HG03159 (cell line): ENCODE results near the gene SFTPB.

ENCODE experiments used
- ATAC-seq: cut with Tn5 transposase; IDR thresholded peaks from one replicate; pipeline ENCODE4 v1.9.1; 2021; ENCODE audit warnings: mild to moderate bottlenecking, moderate library complexity; ENCODE audit not compliant: unreplicated experiment

SFTPB gene

GRCh38 chr2:85703329-85703728, 35.3 kb upstream of the SFTPB start:
- no peak for ATAC-seq

GRCh38 chr2:85702800-85703199, 34.8 kb upstream of the SFTPB start:
- no peak for ATAC-seq

DNA sequence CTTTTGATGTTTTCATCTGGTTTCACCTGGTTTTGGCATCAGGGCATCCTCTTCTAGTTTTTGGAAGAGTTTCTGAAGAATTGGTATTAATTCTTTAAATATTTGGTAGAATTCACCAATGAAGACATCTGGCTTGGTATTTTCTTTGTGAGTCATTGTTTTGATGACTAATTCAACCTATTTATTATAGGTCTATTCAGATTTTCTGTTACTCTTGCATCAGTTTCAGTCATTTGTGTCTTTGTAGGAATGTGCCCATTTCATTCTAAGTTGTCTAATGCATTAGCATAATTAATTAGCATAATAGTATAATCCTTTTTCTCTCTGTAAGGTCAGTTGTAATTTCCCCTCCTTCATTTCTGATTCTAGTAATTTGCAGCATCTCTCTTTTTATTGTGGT, 34.2 kb upstream of the SFTPB start:
- ATAC-seq: no peak

- ATAC-seq: no peak
Observed at GRCh38 chr2:85699325-85699724, 31.3 kb upstream of the SFTPB start.

GRCh38 chr2:85698880-85699254, 30.9 kb upstream of the SFTPB start:
- no peak for ATAC-seq

DNA sequence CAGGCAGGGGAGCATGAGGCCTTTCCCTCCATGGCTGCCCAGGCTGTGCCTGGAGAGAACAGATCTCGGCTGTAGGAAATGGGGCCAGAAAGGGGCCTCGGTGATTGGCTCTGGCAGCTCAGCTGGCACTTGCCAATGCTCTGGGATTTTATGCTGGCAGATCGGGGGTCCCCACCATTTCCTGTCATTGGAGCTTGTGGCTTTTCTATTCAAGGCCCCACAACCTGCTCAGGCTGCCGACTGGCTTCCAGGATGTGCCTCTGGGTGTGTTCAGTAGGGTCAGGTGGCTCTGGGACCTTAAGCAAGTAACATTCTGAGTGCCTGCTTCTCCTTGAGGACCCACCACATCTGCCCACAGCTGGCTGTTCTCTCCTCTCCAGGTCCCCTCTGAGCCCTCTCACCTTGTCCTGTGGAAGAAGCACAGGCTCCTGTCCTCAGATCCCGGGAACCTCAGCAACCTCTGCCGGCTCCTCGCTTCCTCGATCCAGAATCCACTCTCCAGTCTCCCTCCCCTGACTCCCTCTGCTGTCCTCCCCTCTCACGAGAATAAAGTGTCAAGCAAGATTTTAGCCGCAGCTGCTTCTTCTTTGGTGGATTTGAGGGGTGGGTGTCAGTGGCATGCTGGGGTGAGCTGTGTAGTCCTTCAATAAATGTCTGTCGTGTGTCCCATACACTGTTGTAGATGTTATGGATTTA, 30.3 kb upstream of the SFTPB start:
- no peak for ATAC-seq

- no peak for ATAC-seq
Observed at GRCh38 chr2:85697716-85698115, 29.7 kb upstream of the SFTPB start.

DNA sequence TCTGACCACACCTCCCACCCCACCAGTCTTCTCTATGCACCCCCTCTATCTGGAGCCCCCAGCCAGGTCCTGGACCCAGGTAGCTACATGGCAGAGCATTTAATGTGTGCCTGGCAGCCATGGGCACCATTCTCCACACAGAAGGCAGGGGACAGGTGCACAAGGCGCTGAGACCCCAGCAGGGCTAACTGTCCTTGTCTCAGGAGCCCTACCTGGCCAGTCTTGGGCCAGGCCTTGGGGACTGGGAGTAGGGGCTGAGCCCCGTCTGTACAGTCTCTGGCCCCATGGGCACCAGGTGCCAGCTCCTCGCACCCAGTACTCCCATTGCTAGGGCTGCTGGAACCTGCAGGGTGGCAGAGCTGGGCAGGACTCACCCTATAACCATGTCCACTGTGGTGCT, 29.1 kb upstream of the SFTPB start:
- ATAC-seq: no peak

GRCh38 chr2:85695691-85696668, 28.0 kb upstream of the SFTPB start:
- no peak for ATAC-seq

- no peak for ATAC-seq
Observed at GRCh38 chr2:85695121-85695520, 27.1 kb upstream of the SFTPB start.

GRCh38 chr2:85694052-85695025, 26.3 kb upstream of the SFTPB start, which contains the start of gene GNLY:
Gene GNLY (plus strand): TSS chr2:85694358. CDS start chr2:85694419, 61 bp downstream.
- ATAC-seq: no peak

DNA sequence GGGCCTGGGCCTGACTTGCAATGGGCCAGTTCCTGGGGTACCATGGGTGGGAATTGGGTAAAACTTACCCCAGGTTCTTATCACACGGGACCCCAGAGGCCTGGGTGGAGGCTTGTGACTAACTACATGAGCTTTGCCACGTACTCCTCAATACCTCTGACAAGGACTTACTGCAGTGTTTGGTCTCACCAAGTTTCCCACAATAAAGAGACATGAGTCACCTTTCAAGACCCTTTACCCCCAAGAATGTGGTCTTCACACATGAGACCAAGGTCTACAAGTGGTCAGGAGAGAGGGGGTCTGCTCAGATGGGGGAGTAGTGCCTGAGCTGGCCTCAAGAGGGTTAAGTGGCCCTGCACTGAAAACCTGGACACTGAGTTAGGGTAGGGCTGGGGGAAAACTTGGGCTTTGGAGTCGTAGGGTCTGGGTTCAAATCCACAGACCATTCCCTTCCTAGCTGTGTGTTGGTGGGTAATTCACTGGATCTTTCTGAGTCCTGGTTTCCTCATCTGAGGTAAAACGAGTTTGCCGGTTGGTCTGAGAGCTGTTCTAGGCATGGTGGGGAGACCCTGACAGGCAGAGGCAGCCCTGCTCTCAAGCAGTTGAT, 24.1 kb upstream of the SFTPB start:
- ATAC-seq: no peak

DNA sequence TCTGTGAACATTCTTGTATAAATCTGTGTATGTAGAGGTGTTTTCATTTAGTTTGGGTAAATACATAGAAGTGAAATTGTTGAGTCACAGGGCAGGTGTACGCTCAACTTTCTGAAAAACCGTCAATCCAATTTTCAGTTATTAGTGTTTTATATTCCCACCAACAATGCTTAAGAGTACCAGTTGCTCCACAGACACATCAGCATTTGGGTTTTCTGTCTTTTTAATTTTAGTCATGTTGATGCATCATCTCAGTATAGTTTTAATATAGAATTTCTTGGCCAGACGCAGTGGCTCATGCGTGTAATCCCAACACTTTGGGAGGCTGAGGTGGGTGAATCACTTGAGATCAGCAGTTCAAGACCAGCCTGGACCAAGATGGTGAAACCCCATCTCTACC, 22.9 kb upstream of the SFTPB start:
- no peak for ATAC-seq

- ATAC-seq: no peak
Observed at GRCh38 chr2:85684806-85685205, 16.8 kb upstream of the SFTPB start.

DNA sequence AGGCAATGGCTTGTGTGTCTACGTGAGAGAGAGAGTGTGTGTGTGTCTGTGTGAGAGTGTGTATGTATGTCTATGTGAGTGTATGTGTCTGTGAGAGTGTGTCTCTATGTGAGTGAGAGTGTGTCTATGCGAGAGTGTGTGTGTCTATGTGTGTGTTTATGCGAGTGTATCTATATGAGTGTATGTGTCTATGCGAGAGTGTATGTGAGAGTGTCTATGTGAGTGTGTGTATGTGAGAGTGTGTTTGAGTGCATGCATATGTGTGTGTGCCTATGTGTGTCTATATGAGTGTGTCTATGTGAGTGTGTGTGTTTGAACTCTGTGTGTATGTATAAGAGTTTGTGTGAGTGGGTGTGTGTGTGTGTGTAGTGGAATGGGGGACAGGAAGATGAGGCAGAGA, 16.4 kb upstream of the SFTPB start:
- ATAC-seq: no peak

DNA sequence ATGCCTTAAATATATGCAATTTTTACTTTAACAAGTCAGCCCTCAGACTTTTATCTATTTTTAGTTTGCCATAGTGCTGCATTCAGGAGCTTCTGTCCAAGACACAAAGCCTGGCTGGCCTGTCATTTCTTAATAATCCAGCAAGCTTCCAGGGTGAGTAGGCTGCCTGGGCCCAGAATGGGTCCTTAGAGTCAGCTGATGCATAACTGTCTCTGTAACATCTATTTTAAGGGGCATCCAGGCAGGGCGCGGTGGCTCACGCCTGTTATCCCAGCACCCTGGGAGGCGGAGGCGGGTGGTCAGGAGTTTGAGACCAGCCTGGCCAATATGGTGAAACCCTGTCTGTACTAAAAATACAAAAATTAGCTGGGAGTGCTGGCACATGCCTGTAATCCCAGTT, 14.4 kb upstream of the SFTPB start:
- no peak for ATAC-seq

GRCh38 chr2:85681776-85682175, 13.8 kb upstream of the SFTPB start:
- no peak for ATAC-seq

DNA sequence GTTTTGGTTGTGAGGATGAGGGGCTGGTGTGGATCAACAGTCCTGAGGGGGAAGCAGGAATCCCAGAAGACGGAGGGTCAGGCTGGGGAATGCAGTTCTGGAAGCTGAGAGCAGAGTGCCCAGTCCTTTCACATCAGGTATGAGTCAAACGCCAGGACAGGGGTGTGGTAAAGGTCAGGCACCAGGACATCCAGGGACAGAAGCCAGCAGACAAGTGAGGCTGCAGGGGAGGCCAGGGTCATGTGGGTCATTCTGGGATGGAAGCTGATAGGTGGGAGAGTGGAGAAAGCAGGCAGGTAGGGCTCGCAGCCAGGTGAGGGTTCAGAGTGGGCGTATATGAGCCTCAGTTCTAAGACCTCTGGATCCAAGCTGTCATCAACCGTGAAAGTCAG, 13.4 kb upstream of the SFTPB start:
- ATAC-seq: no peak

- no peak for ATAC-seq
Observed at GRCh38 chr2:85680707-85681371, 12.8 kb upstream of the SFTPB start.
